Rectal smooth muscle tissue (tissue), 1 donor: Measurements from ENCODE around the gene PTPRD.

ENCODE experiments used
- H3K27ac ChIP-seq: one replicate; pipeline ENCODE4 v1.7.0; 2013; ENCODE audit warnings: low read depth, low read length, inconsistent platforms
- H3K27me3 ChIP-seq: one replicate; pipeline ENCODE4 v1.7.0; 2013; ENCODE audit warnings: low read length; ENCODE audit not compliant: control insufficient read depth, insufficient read depth
- H3K36me3 ChIP-seq: one replicate; pipeline ENCODE4 v1.7.0; 2013; ENCODE audit warnings: low read length; ENCODE audit not compliant: control insufficient read depth, insufficient read depth
- H3K4me1 ChIP-seq: one replicate; pipeline ENCODE4 v1.7.0; 2013; ENCODE audit warnings: low read length; ENCODE audit not compliant: control insufficient read depth, insufficient read depth
- H3K4me3 ChIP-seq: one replicate; pipeline ENCODE4 v1.7.0; 2013; ENCODE audit warnings: low read length
- H3K9ac ChIP-seq: one replicate; pipeline ENCODE4 v1.7.0; 2013; ENCODE audit warnings: low read length

Gene PTPRD

DNA sequence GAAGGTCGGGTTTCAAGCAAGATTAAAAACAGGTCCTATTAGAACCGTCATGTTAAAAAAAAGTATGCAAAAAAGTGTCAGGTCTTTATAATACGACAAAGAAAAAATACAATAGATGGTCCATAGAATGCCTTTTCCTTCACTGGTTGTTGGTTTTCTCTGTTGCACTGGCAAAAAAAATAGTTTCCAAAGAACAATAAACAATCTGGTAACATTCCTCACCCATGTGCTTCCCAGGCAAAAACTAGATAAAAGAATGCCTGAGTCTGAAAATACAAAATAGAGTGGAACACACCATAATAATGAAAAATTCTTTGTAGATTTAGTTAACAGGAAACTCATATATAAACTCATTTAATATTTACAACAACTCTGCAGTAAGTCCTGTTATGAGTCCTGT, 2223.3 kb downstream of the PTPRD start:
- Histone ChIP-seq H3K27me3 (no peaks in the 10 kb centered on the region), H3K4me1 (no peaks in the 10 kb centered on the region), H3K9ac (no peak overlapping the region), H3K4me3 (no peak overlapping the region), H3K27ac (no peak overlapping the region), H3K36me3 (no peaks in the 10 kb centered on the region)

DNA sequence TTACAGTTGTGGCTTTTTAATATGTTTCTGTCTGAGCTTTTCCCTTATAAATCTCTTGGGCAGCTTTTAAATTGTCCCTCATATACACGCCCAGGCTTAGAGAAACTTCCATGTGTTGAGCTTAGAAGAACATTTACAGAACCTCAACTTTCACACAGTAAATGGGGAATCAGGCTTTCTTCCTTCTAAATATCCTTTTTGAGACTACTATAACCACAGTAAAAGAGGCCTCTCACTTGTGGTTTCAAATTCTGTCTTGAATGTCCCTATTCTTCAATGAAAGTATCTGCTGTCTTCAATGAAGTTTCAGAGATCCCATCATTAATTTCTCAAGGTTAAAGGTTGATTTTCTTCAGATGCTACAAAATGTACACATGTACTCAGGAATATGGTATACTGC, 2224.7 kb downstream of the PTPRD start:
- Histone ChIP-seq H3K27ac (no peak overlapping the region), H3K9ac (no peak overlapping the region), H3K4me1 (no peaks in the 10 kb centered on the region), H3K27me3 (no peaks in the 10 kb centered on the region), H3K4me3 (no peak overlapping the region), H3K36me3 (no peaks in the 10 kb centered on the region)

DNA sequence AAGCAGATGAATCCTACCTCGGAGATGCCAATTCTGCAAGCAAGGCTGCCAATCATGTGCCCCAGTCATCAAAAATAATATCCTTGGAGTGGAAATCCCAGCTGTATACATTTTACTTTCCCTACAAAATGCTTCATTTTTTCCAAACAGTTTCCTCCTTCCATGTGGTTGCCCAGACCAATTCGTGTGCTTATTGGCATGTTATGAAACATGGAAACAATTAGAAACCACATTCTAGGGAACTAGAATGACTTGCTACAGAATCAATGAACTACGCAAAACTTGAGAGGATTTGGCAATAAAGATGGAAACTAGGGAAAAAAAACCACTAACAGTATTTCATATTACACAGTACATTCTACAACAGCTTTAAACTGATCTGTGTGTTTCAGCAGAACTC, 2228.7 kb downstream of the PTPRD start:
- no peaks in the 10 kb centered on the region for H3K36me3 ChIP-seq
- H3K4me3 ChIP-seq: no peak overlapping the region
- no peaks in the 10 kb centered on the region for H3K4me1 ChIP-seq
- H3K9ac ChIP-seq: no peak overlapping the region
- no peaks in the 10 kb centered on the region for H3K27me3 ChIP-seq
- H3K27ac ChIP-seq: no peak overlapping the region

- H3K4me1 ChIP-seq: no peaks in the 10 kb centered on the region
- no peak overlapping the region for H3K27ac ChIP-seq
- no peaks in the 10 kb centered on the region for H3K27me3 ChIP-seq
- no peak overlapping the region for H3K4me3 ChIP-seq
- H3K9ac ChIP-seq: no peak overlapping the region
- no peaks in the 10 kb centered on the region for H3K36me3 ChIP-seq
Measured at GRCh38 chr9:8382777-8383527, 2229.8 kb downstream of the PTPRD start.

GRCh38 chr9:8382266-8382665, 2230.5 kb downstream of the PTPRD start:
- Histone ChIP-seq H3K9ac (no peak overlapping the region), H3K27ac (no peak overlapping the region), H3K4me3 (no peak overlapping the region), H3K27me3 (no peaks in the 10 kb centered on the region), H3K36me3 (no peaks in the 10 kb centered on the region), H3K4me1 (no peaks in the 10 kb centered on the region)

GRCh38 chr9:8381601-8382000, 2231.2 kb downstream of the PTPRD start:
- Histone ChIP-seq H3K36me3 (no peaks in the 10 kb centered on the region), H3K27me3 (no peaks in the 10 kb centered on the region), H3K9ac (no peak overlapping the region), H3K4me1 (no peaks in the 10 kb centered on the region), H3K27ac (no peak overlapping the region), H3K4me3 (no peak overlapping the region)

- Histone ChIP-seq H3K36me3 (no peaks in the 10 kb centered on the region), H3K9ac (no peak overlapping the region), H3K27me3 (no peaks in the 10 kb centered on the region), H3K4me3 (no peak overlapping the region), H3K27ac (no peak overlapping the region), H3K4me1 (no peaks in the 10 kb centered on the region)
Measured at GRCh38 chr9:8374471-8374870, 2238.3 kb downstream of the PTPRD start.

GRCh38 chr9:8371686-8372085, 2241.1 kb downstream of the PTPRD start:
- no peaks in the 10 kb centered on the region for H3K36me3 ChIP-seq
- no peaks in the 10 kb centered on the region for H3K27me3 ChIP-seq
- H3K4me3 ChIP-seq: no peak overlapping the region
- H3K27ac ChIP-seq: no peak overlapping the region
- H3K4me1 ChIP-seq: no peaks in the 10 kb centered on the region
- no peak overlapping the region for H3K9ac ChIP-seq

GRCh38 chr9:8366161-8366926, 2246.5 kb downstream of the PTPRD start:
- Histone ChIP-seq H3K27ac (no peak overlapping the region), H3K27me3 (no peaks in the 10 kb centered on the region), H3K4me3 (no peak overlapping the region), H3K9ac (no peak overlapping the region), H3K36me3 (no peaks in the 10 kb centered on the region), H3K4me1 (no peaks in the 10 kb centered on the region)

GRCh38 chr9:8365466-8366160, 2247.2 kb downstream of the PTPRD start:
- Histone ChIP-seq H3K36me3 (no peaks in the 10 kb centered on the region), H3K4me3 (no peak overlapping the region), H3K27ac (no peak overlapping the region), H3K27me3 (no peaks in the 10 kb centered on the region), H3K9ac (no peak overlapping the region), H3K4me1 (no peaks in the 10 kb centered on the region)

GRCh38 chr9:8365029-8365428, 2247.8 kb downstream of the PTPRD start:
- Histone ChIP-seq H3K4me3 (no peak overlapping the region), H3K27ac (no peak overlapping the region), H3K36me3 (no peaks in the 10 kb centered on the region)

DNA sequence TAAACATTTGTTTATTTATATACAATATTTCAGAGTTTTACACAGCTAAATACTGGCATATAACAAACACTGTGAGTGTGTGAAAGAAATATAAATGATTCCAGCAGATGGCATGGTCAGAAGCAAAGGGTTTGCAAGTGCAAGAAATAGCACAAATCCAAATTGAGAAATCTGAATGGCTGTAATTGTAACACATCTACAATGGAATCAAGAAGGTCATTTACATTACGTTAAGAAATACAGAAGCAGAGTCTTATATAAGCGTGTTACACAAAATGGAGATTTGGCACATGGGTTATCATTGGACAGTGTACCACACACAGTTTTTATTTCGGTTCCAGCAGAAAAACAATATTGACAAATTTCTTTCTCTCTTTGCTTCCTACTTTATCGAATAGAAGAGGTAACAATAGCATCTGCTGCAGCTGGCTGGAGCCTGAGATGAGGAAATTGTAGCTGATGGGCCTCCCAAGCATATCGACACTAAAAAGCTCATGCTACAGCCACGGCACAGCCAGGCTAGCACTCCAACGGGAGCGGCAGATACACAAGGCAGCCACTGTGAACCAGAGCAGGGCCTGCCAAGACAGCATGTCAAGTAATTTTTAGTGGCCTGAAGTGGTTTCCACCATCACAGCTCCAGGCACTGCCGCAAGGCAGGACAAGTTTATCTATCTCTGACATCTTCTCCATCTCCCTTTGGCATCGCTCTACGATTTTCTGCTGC, 2248.6 kb downstream of the PTPRD start:
- no peaks in the 10 kb centered on the region for H3K4me1 ChIP-seq
- no peak overlapping the region for H3K27ac ChIP-seq
- no peak overlapping the region for H3K4me3 ChIP-seq
- no peaks in the 10 kb centered on the region for H3K27me3 ChIP-seq
- H3K36me3 ChIP-seq: no peaks in the 10 kb centered on the region
- H3K9ac ChIP-seq: no peak overlapping the region

More at GRCh38 chr9:8365029-8365428, 2247.8 kb downstream of the PTPRD start:
- Histone ChIP-seq H3K9ac (no peak overlapping the region), H3K27me3 (no peaks in the 10 kb centered on the region), H3K4me1 (no peaks in the 10 kb centered on the region)
